AG10803 (cell line): ENCODE results near the gene TENM3.
A peak's percentile ranks its signal among the peaks of the same experiment; 100 is the strongest.

Experiments
- DNase-seq: peaks from one replicate; pipeline ENCODE4 v3.0.0; 2010; ENCODE audit warnings: low read depth
- H3K4me3 ChIP-seq: 2 replicates; pipeline ENCODE4 v1.5.1; 2011; ENCODE audit warnings: mild to moderate bottlenecking, low read length, control low read depth
- CTCF ChIP-seq: conservative IDR thresholded peaks from 2 replicates; pipeline ENCODE4 v1.5.1; 2011; ENCODE audit warnings: mild to moderate bottlenecking, low read length, control low read depth, inconsistent platforms

TENM3 gene

DNA sequence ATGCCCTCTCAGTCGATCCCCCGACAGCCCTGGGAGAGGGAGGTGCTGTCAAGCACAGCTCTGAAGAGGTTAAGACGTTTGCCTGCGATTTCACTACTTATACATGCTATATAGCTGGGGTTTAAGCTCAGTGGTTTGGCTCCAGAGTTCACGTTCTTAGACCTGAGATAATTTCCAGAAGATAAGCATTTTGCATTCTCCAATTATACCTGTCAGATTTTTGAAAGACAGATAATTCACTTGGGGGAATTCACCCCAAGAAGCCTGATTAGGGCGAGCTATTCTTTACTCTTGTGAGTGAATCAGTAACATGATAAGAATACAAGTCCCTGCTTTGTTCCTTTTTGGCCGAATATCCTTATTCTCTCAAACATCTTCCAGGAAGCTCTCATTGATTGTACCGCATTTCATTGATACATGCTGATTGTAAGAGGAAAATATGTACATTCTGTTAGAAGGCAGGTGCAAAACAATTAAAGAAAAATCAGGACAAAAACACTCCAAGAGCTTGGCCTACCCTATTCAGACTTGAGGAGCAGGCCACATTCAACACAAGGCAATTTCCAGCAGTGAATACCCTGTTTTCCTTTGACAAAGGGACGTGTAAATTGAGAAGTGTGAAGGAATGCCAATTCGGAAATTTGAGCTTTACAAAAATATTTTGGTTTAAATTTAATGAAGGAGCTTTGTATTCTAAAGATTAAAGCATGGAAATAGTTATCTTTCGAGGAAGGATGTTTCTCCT, 30.2 kb downstream of the TENM3 start:
- DNase-seq = no peak
- H3K4me3 ChIP-seq = no peak overlapping the region
- no peak for TF ChIP-seq CTCF

DNA sequence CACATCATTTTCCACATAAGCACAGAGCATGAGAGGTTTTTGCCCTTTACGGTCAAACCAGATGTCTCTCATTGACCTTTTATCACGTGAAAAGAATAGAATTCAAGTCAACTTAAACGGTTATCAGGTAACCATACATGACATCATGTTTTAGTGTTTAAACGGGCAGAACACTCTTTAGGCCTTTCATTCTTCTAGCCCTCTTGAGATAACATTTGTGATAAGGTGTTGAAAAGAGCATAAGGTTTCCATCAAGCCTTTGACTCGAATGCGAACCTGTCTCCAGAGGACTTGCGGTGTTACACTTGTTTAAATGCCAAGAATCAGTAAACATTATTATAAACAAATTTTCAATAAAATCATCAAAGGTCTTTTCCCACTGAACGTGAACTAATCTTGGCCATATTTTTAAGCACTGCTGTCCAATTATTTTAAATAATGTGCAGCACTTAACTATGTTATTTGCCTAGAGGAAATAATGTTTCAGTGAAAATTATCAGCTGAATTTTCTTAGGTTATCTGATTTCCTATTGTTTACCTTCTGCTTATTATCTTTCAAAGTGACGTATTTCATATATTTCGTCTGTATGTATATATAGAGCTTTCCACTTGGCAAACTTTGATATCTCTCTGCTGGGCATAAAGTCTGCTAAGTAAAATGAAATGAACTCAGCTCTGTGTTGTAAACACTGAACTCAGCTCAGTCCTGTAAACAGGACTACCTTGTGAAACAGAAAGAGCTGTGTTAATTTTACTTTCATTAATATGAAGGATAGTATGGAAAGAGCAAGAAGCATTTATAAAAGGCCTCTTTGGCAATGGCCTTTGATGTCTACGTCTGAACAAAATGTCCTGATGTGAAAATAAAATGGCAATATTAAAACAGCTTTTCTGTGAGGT, 33.3 kb downstream of the TENM3 start:
- no peak for TF ChIP-seq CTCF
- no peak for DNase-seq
- H3K4me3 ChIP-seq = no peak overlapping the region

DNA sequence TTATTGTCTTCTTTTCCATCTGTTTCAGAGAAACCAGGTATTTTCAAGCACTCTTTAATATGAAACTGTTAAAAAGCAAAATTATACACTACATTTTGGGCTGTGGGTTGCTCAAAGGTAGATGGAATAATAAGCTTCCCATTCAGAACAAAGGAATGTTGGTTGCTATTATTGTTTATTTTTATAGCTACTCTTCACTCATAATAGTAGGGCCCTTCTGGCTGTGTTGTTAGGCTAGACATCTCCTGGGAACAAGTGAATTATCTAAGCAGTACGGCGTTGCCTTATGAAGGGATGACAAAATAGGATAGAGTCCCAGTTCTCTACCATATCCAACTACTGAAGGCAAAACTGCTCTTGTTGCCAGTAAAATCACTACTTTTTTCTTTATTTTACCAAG, 34.2 kb downstream of the TENM3 start:
- no peak overlapping the region for H3K4me3 ChIP-seq
- no peak for TF ChIP-seq CTCF
- DNase-seq = peak; percentile 53

GRCh38 chr4:182278729-182279128, 35.5 kb downstream of the TENM3 start:
- no peak for DNase-seq
- H3K4me3 ChIP-seq = no peak overlapping the region
- no peak for TF ChIP-seq CTCF

DNA sequence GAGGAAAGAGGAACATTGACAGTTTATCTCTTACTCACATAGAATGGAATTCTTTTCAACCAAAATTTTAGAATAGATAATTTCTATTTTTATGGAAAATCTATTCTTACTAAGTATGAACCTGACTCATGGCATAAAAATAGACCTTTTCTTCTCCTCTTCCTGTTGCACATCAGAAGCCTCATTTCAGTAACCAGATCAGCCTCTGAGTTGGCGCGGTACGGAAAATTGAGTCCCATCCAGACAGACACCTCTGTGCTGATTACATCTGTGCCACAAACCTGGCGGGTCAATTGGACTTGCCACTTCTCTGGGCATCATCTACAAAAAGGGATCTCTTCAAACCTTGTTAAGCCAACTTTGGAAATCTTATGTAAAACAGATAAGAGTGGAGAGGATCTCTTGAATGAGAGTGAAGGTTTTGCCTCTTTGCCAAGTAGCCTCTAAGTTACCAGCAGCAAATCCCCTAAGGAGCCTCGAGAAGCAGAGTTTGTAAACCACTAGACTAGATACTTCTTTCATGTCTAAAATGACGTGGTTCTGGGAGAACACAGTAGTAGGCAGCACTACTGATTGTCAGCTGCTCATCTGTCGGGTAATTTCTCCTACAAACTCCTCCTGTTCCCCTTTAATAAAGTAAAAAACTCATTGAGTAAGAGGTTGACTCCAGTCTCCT, 37.4 kb downstream of the TENM3 start:
- DNase-seq = peak; percentile 31
- no peak overlapping the region for H3K4me3 ChIP-seq
- no peak for TF ChIP-seq CTCF

DNA sequence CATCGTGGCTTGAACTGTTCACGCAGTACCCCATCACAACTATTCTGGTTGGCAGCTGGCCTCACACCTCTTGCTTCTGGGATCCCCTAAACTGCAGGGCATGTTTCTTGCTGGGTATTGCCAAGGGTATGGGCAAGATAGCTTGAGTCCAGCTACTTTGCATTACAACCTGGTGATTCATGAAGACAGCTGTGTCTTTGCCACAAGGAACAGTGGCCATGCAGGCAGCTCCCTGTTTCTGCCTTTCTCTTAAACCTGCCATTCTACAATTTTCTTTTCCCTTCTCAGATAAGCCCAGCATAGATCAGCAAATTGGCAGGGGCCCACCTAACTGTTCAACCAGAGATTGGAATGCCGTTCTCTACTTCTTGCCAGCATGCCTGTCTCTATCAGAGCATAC, 42.8 kb downstream of the TENM3 start:
- DNase-seq = peak; percentile 61
- no peak overlapping the region for H3K4me3 ChIP-seq
- TF ChIP-seq CTCF = no peak
